ENCODE measurements around the gene ZNF335. TPM values are rescaled to one million over a fixed set of nuclear protein-coding genes. Genes with fewer than 3 reads are reported as not detected.

The ZNF335 gene
- total and polyA plus RNA-seq, 2 of the 13 experiments (the other 11 are each of a cell fraction or from before 2014, with no cell fraction given) = 9.7 to 13.7 TPM

GRCh38 chr20:45934046-45934585, 37.9 kb downstream of the ZNF335 start (continued):
- TF ChIP-seq FIP1L1 (IDR thresholded peaks at IDR 0.05; ENCODE audit: borderline replicate concordance, insufficient read depth, low read depth, low read length) (no peak), ZNF484 (CRISPR knock-in tag; IDR thresholded peaks at IDR 0.05; ENCODE audit: borderline replicate concordance, low read depth) (0 out of 2 replicates have a peak, but pooled peaks have one; percentile 93), ZNF737 (CRISPR knock-in tag; IDR thresholded peaks at IDR 0.05; ENCODE audit: borderline replicate concordance) (no peak), ZKSCAN1 (IDR thresholded peaks at IDR 0.05; ENCODE audit: low read length) (no peak), SSRP1 (CRISPR knock-in tag; IDR thresholded peaks at IDR 0.05) (peak; percentile 27; the same call in 1 of the 2 replicates), JARID2 (CRISPR knock-in tag; IDR thresholded peaks at IDR 0.05; ENCODE audit: insufficient replicate concordance) (no peak), GMEB2 (CRISPR knock-in tag; IDR thresholded peaks at IDR 0.05; ENCODE audit: low read depth) (no peak), BORCS8-MEF2B (CRISPR knock-in tag; IDR thresholded peaks at IDR 0.05) (no peak; the same call in 1 of the 2 replicates), ZNF672 (CRISPR knock-in tag; IDR thresholded peaks at IDR 0.05) (peak; percentile 71; the same call in 1 of the 2 replicates), ZFP41 (CRISPR knock-in tag; IDR thresholded peaks at IDR 0.05; ENCODE audit: borderline replicate concordance) (no peak), SNAI1 (CRISPR knock-in tag; IDR thresholded peaks at IDR 0.05; ENCODE audit: borderline replicate concordance) (0 out of 2 replicates have a peak, but pooled peaks have one; percentile 60), GATAD2A (CRISPR knock-in tag; IDR thresholded peaks at IDR 0.05) (peak; percentile 35; the same call in 1 of the 2 replicates), ZNF768 (CRISPR knock-in tag; IDR thresholded peaks at IDR 0.05) (peak; percentile 98), KIAA2018 (CRISPR knock-in tag; IDR thresholded peaks at IDR 0.05; ENCODE audit: borderline replicate concordance) (peak; percentile 34; the same call in 1 of the 2 replicates), ZNF281 (CRISPR knock-in tag; IDR thresholded peaks at IDR 0.05; ENCODE audit: borderline replicate concordance) (no peak), IRF1 (CRISPR knock-in tag; IDR thresholded peaks at IDR 0.05; ENCODE audit: low read depth) (0 out of 2 replicates have a peak, but pooled peaks have one; percentile 25)

Data from HepG2 (cell line).